Mucosa of descending colon (tissue), 3 donors: ENCODE results near the gene LSP1. TPM values are rescaled to one million over a fixed set of nuclear protein-coding genes. Genes with fewer than 3 reads are reported as not detected.

Source experiments
- ATAC-seq: fragments of 200-7000 bp; cut with Tn5 transposase; one replicate; pipeline ENCODE4 v1.9.1; 2020; ENCODE audit warnings: mild to moderate bottlenecking, moderate library complexity
- DNase-seq, 3 donors: peaks; one replicate each; pipeline ENCODE4 v3.0.0-alpha.2; 2020
- H3K36me3 ChIP-seq: fragments of 200-600 bp; one replicate; pipeline ENCODE4 v1.8.0; 2021; ENCODE audit warnings: low read depth, mild to moderate bottlenecking
- H3K4me1 ChIP-seq: fragments of 200-600 bp; one replicate; pipeline ENCODE4 v1.8.0; 2021; ENCODE audit warnings: low read depth, mild to moderate bottlenecking
- H3K4me3 ChIP-seq: fragments of 200-600 bp; one replicate; pipeline ENCODE4 v1.8.0; 2021; ENCODE audit warnings: mild to moderate bottlenecking
- H3K9me3 ChIP-seq: fragments of 200-600 bp; one replicate; pipeline ENCODE4 v1.8.0; 2021; ENCODE audit warnings: mild to moderate bottlenecking
- CTCF ChIP-seq: fragments of 200-600 bp; IDR thresholded peaks from one replicate; pipeline ENCODE4 v1.8.0; 2022; ENCODE audit warnings: antibody characterized with exemption, mild to moderate bottlenecking
- intact Hi-C, 2 donors: fragments of 100-400 bp; cut with DNase I in 1 of 2; cut with micrococcal nuclease in 1 of 2; formaldehyde crosslinking; loops; one replicate each; pipeline versions ENCODE4 v1.11.0 to v1.11.1; 2022; cut with DNase I, micrococcal nuclease
- total RNA-seq, 3 donors: library from RNA; stranded (reverse); fragmentation: NEBNext Ultra II Directional in 2 of 3; extraction: Animal tissue kit (Norgen Biotek cat#: 25700) in 2 of 3; gene quantifications; one replicate each; pipeline versions ENCODE4 v1.2.1 to v1.2.4, GENCODE V29; 2021 to 2023
- donor health status: DM: no; HTN: no; CAD: no; lungs with moderate emphysema.
- donor health status: DM: no; HTN: no; CAD: no.
- donor health status: DM: no; HTN: yes; CAD: no.

LSP1 gene
- total RNA-seq, 3 donors from 2014 or later, result 18.5 to 32.2 (median 23.6) TPM

- Histone ChIP-seq H3K4me1 (no peaks in the 10 kb centered on the region), H3K36me3 (no peaks in the 10 kb centered on the region), H3K9me3 (no peaks in the 10 kb centered on the region), H3K4me3 (no peak overlapping the region)
- ATAC-seq (no peak), DNase-seq (peak in 1 of 3 donors; percentile 49)
- TF ChIP-seq CTCF, result no peak
- intact Hi-C loops, result no loop called here
These were observed 69.7 kb downstream of the LSP1 start for GRCh38 chr11:1922481-1923081.

GRCh38 chr11:1923201-1923956 lies 70.5 kb downstream of the LSP1 start:
- H3K36me3 ChIP-seq, result no peaks in the 10 kb centered on the region
- no peak overlapping the region for H3K4me3 ChIP-seq
- no peak for ATAC-seq
- H3K4me1 ChIP-seq, result no peaks in the 10 kb centered on the region
- DNase-seq, result no peak
- no peaks in the 10 kb centered on the region for H3K9me3 ChIP-seq
- intact Hi-C loops, result no loop called here
- no peak for TF ChIP-seq CTCF

GRCh38 chr11:1924181-1924580 lies 71.3 kb downstream of the LSP1 start:
- Histone ChIP-seq H3K4me3 (no peak overlapping the region), H3K4me1 (no peaks in the 10 kb centered on the region), H3K36me3 (no peaks in the 10 kb centered on the region), H3K9me3 (no peaks in the 10 kb centered on the region)
- intact Hi-C loops, result no loop called here
- ATAC-seq (no peak), DNase-seq (peak in 1 of 3 donors; percentile 12)
- TF ChIP-seq CTCF, result no peak

GRCh38 chr11:1924646-1925372 lies 71.9 kb downstream of the LSP1 start:
- no peak for TF ChIP-seq CTCF
- Histone ChIP-seq H3K36me3 (no peaks in the 10 kb centered on the region), H3K4me1 (no peaks in the 10 kb centered on the region), H3K9me3 (no peaks in the 10 kb centered on the region), H3K4me3 (no peak overlapping the region)
- intact Hi-C loops, result no loop called here
- DNase-seq (no peak), ATAC-seq (no peak)

- no peaks in the 10 kb centered on the region for H3K36me3 ChIP-seq
- no peak for ATAC-seq
- no peaks in the 10 kb centered on the region for H3K4me1 ChIP-seq
- no peak for TF ChIP-seq CTCF
- DNase-seq, result no peak
- H3K9me3 ChIP-seq, result no peaks in the 10 kb centered on the region
- H3K4me3 ChIP-seq, result no peak overlapping the region
- intact Hi-C loops, result no loop called here
These were observed 72.7 kb downstream of the LSP1 start for GRCh38 chr11:1925373-1926155.
